ENCODE results near the gene ZNF717.
A peak's percentile ranks its signal among the peaks of the same experiment; 100 is the strongest.
"Not testable (repeated sequence)": the region's sequence is repeated elsewhere in the genome, so short reads cannot be mapped to it uniquely, and the experiment has no call there.

ZNF717 gene

GRCh38 chr3:75785081-75785755 lies at the start of gene ZNF717:
ZNF717 (minus strand) TSS chr3:75785549; CDS start chr3:75783362, 2,187 bp downstream.
- DNase-seq, result peak; percentile 97

- not testable (repeated sequence) for DNase-seq
These were observed 45.7 kb upstream of the ZNF717 start for GRCh38 chr3:75831076-75831475.

- DNase-seq, result not testable (repeated sequence)
These were observed 32.7 kb upstream of the ZNF717 start for GRCh38 chr3:75818019-75818418.

GRCh38 chr3:75816287-75817180 lies 31.2 kb upstream of the ZNF717 start:
- not testable (repeated sequence) for DNase-seq

- no peak for DNase-seq
These were observed 29.4 kb upstream of the ZNF717 start for GRCh38 chr3:75814797-75815196.

GRCh38 chr3:75782506-75782905 lies 2.8 kb downstream of the ZNF717 start:
- DNase-seq, result no peak

- DNase-seq, result no peak
These were observed 4.1 kb downstream of the ZNF717 start for GRCh38 chr3:75781079-75781745.

- DNase-seq, result not testable (repeated sequence)
These were observed 7.6 kb downstream of the ZNF717 start for GRCh38 chr3:75777742-75778141.

GRCh38 chr3:75771631-75772030 lies 13.7 kb downstream of the ZNF717 start:
- DNase-seq, result not testable (repeated sequence)

GRCh38 chr3:75768303-75769017 lies 16.9 kb downstream of the ZNF717 start:
- no peak for DNase-seq

- DNase-seq, result no peak
These were observed 47.4 kb downstream of the ZNF717 start for GRCh38 chr3:75737831-75738493.

GRCh38 chr3:75727985-75728384 lies 57.4 kb downstream of the ZNF717 start:
- DNase-seq, result no peak

GRCh38 chr3:75692061-75692460 lies 93.3 kb downstream of the ZNF717 start:
- DNase-seq, result no peak

- DNase-seq, result no peak
These were observed 98.0 kb downstream of the ZNF717 start for GRCh38 chr3:75687323-75687722.

Data from activated CD8-positive, alpha-beta memory T cell treated with anti-CD3 and anti-CD28 coated beads, Interleukin-2, amount 50 U/mL, for 48 hours (primary cell).